HepG2 (cell line): ENCODE measurements around the gene FKBP10. TPM values are rescaled to one million over a fixed set of nuclear protein-coding genes. Genes with fewer than 3 reads are reported as not detected.

Experiments
- CBX1 ChIP-seq: IDR thresholded peaks from one replicate; pipeline ENCODE4 v1.6.1; 2016; ENCODE audit warnings: antibody characterized with exemption, low read depth
- ERF ChIP-seq: IDR thresholded peaks from 2 replicates; pipeline ENCODE4 v1.6.1; 2018; ENCODE audit warnings: missing biosample characterization, missing genetic modification reagents
- HOXA3 ChIP-seq: sonication (generic); formaldehyde crosslinking; IDR thresholded peaks from 2 replicates; pipeline ENCODE4 v1.5.0; 2020; ENCODE audit warnings: missing genetic modification reagents
- MIXL1 ChIP-seq: IDR thresholded peaks from 2 replicates; pipeline ENCODE4 v1.6.1; 2016
- NFYB ChIP-seq: sonication (generic); formaldehyde crosslinking; IDR thresholded peaks from 2 replicates; pipeline ENCODE4 v1.4.0; 2020; ENCODE audit warnings: missing genetic modification reagents
- SIN3A ChIP-seq: IDR thresholded peaks from 2 replicates; pipeline ENCODE4 v1.6.1; 2011; ENCODE audit warnings: low read depth, mild to moderate bottlenecking, control low read depth, low read length, borderline replicate concordance
- SP4 ChIP-seq: sonication (generic); formaldehyde crosslinking; IDR thresholded peaks from 2 replicates; pipeline ENCODE4 v1.8.1; 2023; ENCODE audit warnings: mild to moderate bottlenecking, missing genetic modification reagents
- XBP1 ChIP-seq: sonication (generic); formaldehyde crosslinking; IDR thresholded peaks from 2 replicates; pipeline ENCODE4 v1.5.0; 2020; ENCODE audit warnings: missing genetic modification reagents
- ZBTB1 ChIP-seq: sonication (generic); formaldehyde crosslinking; IDR thresholded peaks from 2 replicates; pipeline ENCODE4 v1.4.0; 2020; ENCODE audit warnings: missing genetic modification reagents, borderline replicate concordance
- ZNF224 ChIP-seq: sonication (generic); formaldehyde crosslinking; IDR thresholded peaks from 2 replicates; pipeline ENCODE4 v1.5.0; 2020; ENCODE audit warnings: mild to moderate bottlenecking, missing genetic modification reagents
- ZNF263 ChIP-seq: sonication (generic); formaldehyde crosslinking; IDR thresholded peaks from 2 replicates; pipeline ENCODE4 v1.4.0; 2020; ENCODE audit warnings: missing genetic modification reagents
- ZNF619 ChIP-seq: sonication (generic); formaldehyde crosslinking; IDR thresholded peaks from 2 replicates; pipeline ENCODE4 v1.4.0; 2020; ENCODE audit warnings: mild to moderate bottlenecking, missing genetic modification reagents
- polyA plus RNA-seq, 8 experiments: library from polyadenylated mRNA; depleted of rRNA in 3 of 8; stranded (reverse) in 7 of 8; unstranded in 1 of 8; fragments of >200 nt; fragmentation: Illumina TruSeq in 4 of 8; extraction: Trizol in 4 of 8; gene quantifications; 2 replicates each; pipeline versions ENCODE4 v1.2.1 to v1.2.3, GENCODE V29; 2011 to 2016; ENCODE audit warnings: low read depth in 4 of 8, missing spikeins in 1 of 8, mixed read lengths in 1 of 8; ENCODE audit not compliant: insufficient read depth in 1 of 8
- total RNA-seq, 5 experiments: library from RNA; depleted of rRNA; stranded (reverse); fragments of >200 nt; fragmentation: Illumina TruSeq; extraction: Trizol; gene quantifications; 2 replicates each; pipeline ENCODE4 v1.2.3, GENCODE V29; 2016; ENCODE audit warnings: low read depth in 1 of 5
- TF ChIP-seq, protein P1 (sequence below): sonication (generic); formaldehyde crosslinking; IDR thresholded peaks from 2 replicates; pipeline ENCODE4 v1.5.1; 2020; ENCODE audit warnings: missing genetic modification reagents, mild to moderate bottlenecking, borderline replicate concordance
- TF ChIP-seq, protein P2 (sequence below): sonication (generic); formaldehyde crosslinking; conservative IDR thresholded peaks from 2 replicates; pipeline ENCODE4 v1.8.1; 2023; ENCODE audit warnings: missing genetic modification reagents
- TF ChIP-seq, protein P3 (sequence below): sonication (generic); formaldehyde crosslinking; IDR thresholded peaks from 2 replicates; pipeline ENCODE4 v1.5.0; 2020; ENCODE audit warnings: missing genetic modification reagents
- TF ChIP-seq, protein P4 (sequence below): sonication (generic); formaldehyde crosslinking; conservative IDR thresholded peaks from 2 replicates; pipeline ENCODE4 v1.4.0; 2020; ENCODE audit warnings: mild to moderate bottlenecking, missing genetic modification reagents, moderate library complexity
- TF ChIP-seq, protein P5 (sequence below): sonication (generic); formaldehyde crosslinking; conservative IDR thresholded peaks from 2 replicates; pipeline ENCODE4 v1.4.0; 2020; ENCODE audit warnings: missing genetic modification reagents

The FKBP10 gene
- total and polyA plus RNA-seq, 2 of the 13 experiments (the other 11 are each of a cell fraction or from before 2014, with no cell fraction given) = 149 to 573 TPM

DNA sequence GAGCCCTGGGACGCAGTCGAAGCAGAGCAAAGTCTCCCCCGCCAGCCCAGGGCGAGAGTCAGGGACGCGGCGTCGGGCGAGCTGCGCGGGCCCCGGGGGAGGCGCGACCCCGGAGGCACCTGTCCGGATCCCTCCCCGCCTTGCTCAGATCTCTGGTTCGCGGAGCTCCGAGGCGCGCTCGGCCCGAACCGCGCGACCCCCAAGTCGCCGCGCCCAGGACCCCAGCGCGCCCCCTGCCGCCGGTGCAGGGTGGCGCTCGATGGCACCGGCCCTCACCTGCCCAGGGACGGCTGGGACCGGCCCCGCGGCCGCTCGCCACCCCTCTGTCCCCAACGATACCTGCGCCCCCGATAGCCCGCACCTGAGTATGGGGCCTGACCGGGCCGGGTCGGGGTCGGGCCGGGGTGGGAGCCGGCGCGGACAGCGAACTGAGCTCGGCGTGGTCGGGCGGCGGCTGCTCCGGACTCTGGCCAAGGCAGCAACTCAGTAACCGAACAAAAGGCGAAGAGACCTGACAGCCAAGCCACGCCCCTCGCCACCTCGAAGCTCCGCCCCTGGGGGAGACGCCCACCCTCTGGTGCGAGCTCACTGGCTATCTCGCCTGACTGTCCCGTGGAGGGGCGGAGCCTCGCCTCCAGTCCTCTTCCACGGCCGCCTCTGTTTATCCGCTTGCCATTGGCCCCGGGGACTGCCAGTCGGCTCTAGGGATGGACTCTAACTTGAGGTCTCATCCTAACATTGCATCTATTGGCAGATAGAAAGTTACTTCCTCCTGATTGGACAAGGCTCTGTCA is 26.4 kb upstream of the FKBP10 start, which contains the start of gene JUP (continued):
- TF ChIP-seq, protein P1, sequence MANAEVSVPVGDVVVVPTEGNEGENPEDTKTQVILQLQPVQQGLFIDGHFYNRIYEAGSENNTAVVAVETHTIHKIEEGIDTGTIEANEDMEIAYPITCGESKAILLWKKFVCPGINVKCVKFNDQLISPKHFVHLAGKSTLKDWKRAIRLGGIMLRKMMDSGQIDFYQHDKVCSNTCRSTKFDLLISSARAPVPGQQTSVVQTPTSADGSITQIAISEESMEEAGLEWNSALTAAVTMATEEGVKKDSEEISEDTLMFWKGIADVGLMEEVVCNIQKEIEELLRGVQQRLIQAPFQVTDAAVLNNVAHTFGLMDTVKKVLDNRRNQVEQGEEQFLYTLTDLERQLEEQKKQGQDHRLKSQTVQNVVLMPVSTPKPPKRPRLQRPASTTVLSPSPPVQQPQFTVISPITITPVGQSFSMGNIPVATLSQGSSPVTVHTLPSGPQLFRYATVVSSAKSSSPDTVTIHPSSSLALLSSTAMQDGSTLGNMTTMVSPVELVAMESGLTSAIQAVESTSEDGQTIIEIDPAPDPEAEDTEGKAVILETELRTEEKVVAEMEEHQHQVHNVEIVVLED = 0 out of 2 replicates have a peak, but pooled peaks have one; percentile 24
- TF ChIP-seq ZBTB1 (CRISPR knock-in tag) = no peak
- no peak for TF ChIP-seq CBX1
- TF ChIP-seq, protein P2, sequence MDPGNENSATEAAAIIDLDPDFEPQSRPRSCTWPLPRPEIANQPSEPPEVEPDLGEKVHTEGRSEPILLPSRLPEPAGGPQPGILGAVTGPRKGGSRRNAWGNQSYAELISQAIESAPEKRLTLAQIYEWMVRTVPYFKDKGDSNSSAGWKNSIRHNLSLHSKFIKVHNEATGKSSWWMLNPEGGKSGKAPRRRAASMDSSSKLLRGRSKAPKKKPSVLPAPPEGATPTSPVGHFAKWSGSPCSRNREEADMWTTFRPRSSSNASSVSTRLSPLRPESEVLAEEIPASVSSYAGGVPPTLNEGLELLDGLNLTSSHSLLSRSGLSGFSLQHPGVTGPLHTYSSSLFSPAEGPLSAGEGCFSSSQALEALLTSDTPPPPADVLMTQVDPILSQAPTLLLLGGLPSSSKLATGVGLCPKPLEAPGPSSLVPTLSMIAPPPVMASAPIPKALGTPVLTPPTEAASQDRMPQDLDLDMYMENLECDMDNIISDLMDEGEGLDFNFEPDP (CRISPR knock-in tag) = no peak
- TF ChIP-seq NFYB (CRISPR knock-in tag) = peak; percentile 98
- TF ChIP-seq, protein P3, sequence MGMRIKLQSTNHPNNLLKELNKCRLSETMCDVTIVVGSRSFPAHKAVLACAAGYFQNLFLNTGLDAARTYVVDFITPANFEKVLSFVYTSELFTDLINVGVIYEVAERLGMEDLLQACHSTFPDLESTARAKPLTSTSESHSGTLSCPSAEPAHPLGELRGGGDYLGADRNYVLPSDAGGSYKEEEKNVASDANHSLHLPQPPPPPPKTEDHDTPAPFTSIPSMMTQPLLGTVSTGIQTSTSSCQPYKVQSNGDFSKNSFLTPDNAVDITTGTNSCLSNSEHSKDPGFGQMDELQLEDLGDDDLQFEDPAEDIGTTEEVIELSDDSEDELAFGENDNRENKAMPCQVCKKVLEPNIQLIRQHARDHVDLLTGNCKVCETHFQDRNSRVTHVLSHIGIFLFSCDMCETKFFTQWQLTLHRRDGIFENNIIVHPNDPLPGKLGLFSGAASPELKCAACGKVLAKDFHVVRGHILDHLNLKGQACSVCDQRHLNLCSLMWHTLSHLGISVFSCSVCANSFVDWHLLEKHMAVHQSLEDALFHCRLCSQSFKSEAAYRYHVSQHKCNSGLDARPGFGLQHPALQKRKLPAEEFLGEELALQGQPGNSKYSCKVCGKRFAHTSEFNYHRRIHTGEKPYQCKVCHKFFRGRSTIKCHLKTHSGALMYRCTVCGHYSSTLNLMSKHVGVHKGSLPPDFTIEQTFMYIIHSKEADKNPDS (CRISPR knock-in tag) = no peak; the same call in 1 of the 2 replicates
- peak; percentile 99 for TF ChIP-seq SP4
- TF ChIP-seq SIN3A = peak; percentile 60; the same call in 1 of the 2 replicates
- no peak for TF ChIP-seq ZNF619 (CRISPR knock-in tag)
- peak; percentile 29; the same call in 1 of the 2 replicates for TF ChIP-seq ZNF224 (CRISPR knock-in tag)
- TF ChIP-seq, protein P4, sequence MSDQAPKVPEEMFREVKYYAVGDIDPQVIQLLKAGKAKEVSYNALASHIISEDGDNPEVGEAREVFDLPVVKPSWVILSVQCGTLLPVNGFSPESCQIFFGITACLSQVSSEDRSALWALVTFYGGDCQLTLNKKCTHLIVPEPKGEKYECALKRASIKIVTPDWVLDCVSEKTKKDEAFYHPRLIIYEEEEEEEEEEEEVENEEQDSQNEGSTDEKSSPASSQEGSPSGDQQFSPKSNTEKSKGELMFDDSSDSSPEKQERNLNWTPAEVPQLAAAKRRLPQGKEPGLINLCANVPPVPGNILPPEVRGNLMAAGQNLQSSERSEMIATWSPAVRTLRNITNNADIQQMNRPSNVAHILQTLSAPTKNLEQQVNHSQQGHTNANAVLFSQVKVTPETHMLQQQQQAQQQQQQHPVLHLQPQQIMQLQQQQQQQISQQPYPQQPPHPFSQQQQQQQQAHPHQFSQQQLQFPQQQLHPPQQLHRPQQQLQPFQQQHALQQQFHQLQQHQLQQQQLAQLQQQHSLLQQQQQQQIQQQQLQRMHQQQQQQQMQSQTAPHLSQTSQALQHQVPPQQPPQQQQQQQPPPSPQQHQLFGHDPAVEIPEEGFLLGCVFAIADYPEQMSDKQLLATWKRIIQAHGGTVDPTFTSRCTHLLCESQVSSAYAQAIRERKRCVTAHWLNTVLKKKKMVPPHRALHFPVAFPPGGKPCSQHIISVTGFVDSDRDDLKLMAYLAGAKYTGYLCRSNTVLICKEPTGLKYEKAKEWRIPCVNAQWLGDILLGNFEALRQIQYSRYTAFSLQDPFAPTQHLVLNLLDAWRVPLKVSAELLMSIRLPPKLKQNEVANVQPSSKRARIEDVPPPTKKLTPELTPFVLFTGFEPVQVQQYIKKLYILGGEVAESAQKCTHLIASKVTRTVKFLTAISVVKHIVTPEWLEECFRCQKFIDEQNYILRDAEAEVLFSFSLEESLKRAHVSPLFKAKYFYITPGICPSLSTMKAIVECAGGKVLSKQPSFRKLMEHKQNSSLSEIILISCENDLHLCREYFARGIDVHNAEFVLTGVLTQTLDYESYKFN (CRISPR knock-in tag) = 0 out of 2 replicates have a peak, but pooled peaks have one; percentile 6
- TF ChIP-seq ZNF263 = 0 out of 2 replicates have a peak, but pooled peaks have one; percentile 42
- peak; percentile 78 for TF ChIP-seq HOXA3 (CRISPR knock-in tag)
- TF ChIP-seq, protein P5, sequence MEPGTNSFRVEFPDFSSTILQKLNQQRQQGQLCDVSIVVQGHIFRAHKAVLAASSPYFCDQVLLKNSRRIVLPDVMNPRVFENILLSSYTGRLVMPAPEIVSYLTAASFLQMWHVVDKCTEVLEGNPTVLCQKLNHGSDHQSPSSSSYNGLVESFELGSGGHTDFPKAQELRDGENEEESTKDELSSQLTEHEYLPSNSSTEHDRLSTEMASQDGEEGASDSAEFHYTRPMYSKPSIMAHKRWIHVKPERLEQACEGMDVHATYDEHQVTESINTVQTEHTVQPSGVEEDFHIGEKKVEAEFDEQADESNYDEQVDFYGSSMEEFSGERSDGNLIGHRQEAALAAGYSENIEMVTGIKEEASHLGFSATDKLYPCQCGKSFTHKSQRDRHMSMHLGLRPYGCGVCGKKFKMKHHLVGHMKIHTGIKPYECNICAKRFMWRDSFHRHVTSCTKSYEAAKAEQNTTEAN (CRISPR knock-in tag) = no peak; the same call in 1 of the 2 replicates
- TF ChIP-seq MIXL1 (CRISPR knock-in tag) = no peak; the same call in 1 of the 2 replicates
- peak; percentile 78; the same call in 1 of the 2 replicates for TF ChIP-seq ERF
- no peak for TF ChIP-seq XBP1 (CRISPR knock-in tag)
